ENCODE measurements around the gene MYG1. TPM values are rescaled to one million over a fixed set of nuclear protein-coding genes. Genes with fewer than 3 reads are reported as not detected.

The MYG1 gene
- total and polyA plus RNA-seq, 2 of the 4 experiments (the other 2 are of a cell fraction) = 49.8 to 63.7 TPM

GRCh38 chr12:53333845-53334244, 34.4 kb downstream of the MYG1 start:
- H2BK15ac ChIP-seq (ENCODE audit: low read depth, low read length) = no peak overlapping the region
- 52% methylated on average over 2 of the region's 7 CpGs; no CpG with 5 or more reads in 1 of the 2 experiments for WGBS, 2 experiments (ENCODE audit: extremely low coverage in 2 of 2, insufficient read length in 1 of 2)

More at GRCh38 chr12:53333845-53334244, 34.4 kb downstream of the MYG1 start:
- Histone ChIP-seq H2AFZ (replicated peaks; ENCODE audit: low read length, poor library complexity) (peak overlapping the region; percentile 43), H3K27ac (ENCODE audit: insufficient read depth, low read length) (no peak overlapping the region), H3K27me3 (ENCODE audit: control insufficient read depth, insufficient read depth, low read length) (peaks cover 78% of the 10 kb centered on the region), H3K4me3 (ENCODE audit: insufficient read depth, low read depth, low read length) (no peak overlapping the region), H4K91ac (ENCODE audit: insufficient read depth, low read depth, low read length) (no peak overlapping the region), H3K36me3 (ENCODE audit: control insufficient read depth, insufficient read depth, low read length) (no peaks in the 10 kb centered on the region), H2BK120ac (ENCODE audit: low read depth, low read length) (no peak overlapping the region), H3K56ac (ENCODE audit: extremely low read depth, insufficient read depth, low read length) (no peak overlapping the region), H4K8ac (ENCODE audit: low read depth in 2 of 2, low read length in 2 of 2) (no peak overlapping the region), H4K5ac (ENCODE audit: low read depth, low read length) (no peak overlapping the region), H3K4me1 (ENCODE audit: control insufficient read depth, insufficient read depth, low read length) (no peaks in the 10 kb centered on the region), H3K23ac (ENCODE audit: low read depth, low read length) (no peak overlapping the region), H3K9me3 (ENCODE audit: control insufficient read depth, insufficient read depth, low read length) (no peaks in the 10 kb centered on the region), H4K20me1 (ENCODE audit: insufficient read depth, low read length) (no peaks in the 10 kb centered on the region), H3K79me1 (ENCODE audit: low read depth in 1 of 2, low read length in 2 of 2) (no peaks in the 10 kb centered on the region), H3K9me1 (ENCODE audit: insufficient read depth, low read length) (peaks cover 6% of the 10 kb centered on the region; the same call in 1 of the 2 replicates), H2BK5ac (ENCODE audit: low read depth, low read length, poor library complexity, severe bottlenecking) (no peak overlapping the region), H3K4ac (ENCODE audit: low read depth, low read length) (no peak overlapping the region), H3K4me2 (ENCODE audit: low read depth, low read length) (no peak overlapping the region), H3K9ac (ENCODE audit: low read depth, low read length) (no peak overlapping the region), H3K18ac (ENCODE audit: low read depth, low read length) (no peak overlapping the region), H2AK9ac (replicated peaks; ENCODE audit: low read depth, low read length, poor library complexity) (peak overlapping the region; percentile 42), H3K14ac (replicated peaks; ENCODE audit: low read depth, low read length) (no peak overlapping the region), H2BK20ac (ENCODE audit: low read depth, low read length) (no peak overlapping the region), H2AK5ac (ENCODE audit: low read depth, low read length) (no peak overlapping the region)
- POLR2A ChIA-PET (ENCODE audit: unreplicated experiment) = no interaction called here
- no peak for TF ChIP-seq CEBPB (IDR thresholded peaks at IDR 0.05; ENCODE audit: low read depth, low read length)
- TF ChIP-seq RAD21 (IDR thresholded peaks at IDR 0.05; ENCODE audit: low read length) = no peak
- no peak for TF ChIP-seq NFE2L2 (IDR thresholded peaks at IDR 0.05; ENCODE audit: low read depth, low read length)
- TF ChIP-seq CTCF (conservative IDR thresholded peaks at IDR 0.05; ENCODE audit: low read depth, low read length) = no peak
- dilution Hi-C loops (cut with HindIII; ENCODE audit: low sequenced_read_pairs, unreplicated experiment) (no loop called here), in situ Hi-C loops (cut with MboI; ENCODE audit: low sequenced_read_pairs) (no loop called here), intact Hi-C loops (cut with micrococcal nuclease) (no loop called here)
- no peak for DNase-seq
- CTCF ChIA-PET = interaction anchor here (0.5 to 1.5 kb wide), 2 partner anchors 9 to 11 kb away, joined by 3 to 4 read pairs; no protein-coding TSS in a partner anchor
- no TSS peak for BruUV-seq (replicated peaks)
- ATAC-seq (ENCODE audit: low read depth) = no peak

All from IMR-90 (cell line).